Neural progenitor cell (in vitro differentiated cells): ENCODE data around the gene EMP2. TPM values are rescaled to one million over a fixed set of nuclear protein-coding genes. Genes with fewer than 3 reads are reported as not detected.

ENCODE experiments used
- DNase-seq: peaks from one replicate; pipeline ENCODE4 v3.0.0-alpha.2; 2016; ENCODE audit warnings: low spot score
- H2AFZ ChIP-seq: fragments of 200-600 bp; sonication (generic); replicated peaks from 2 replicates; pipeline ENCODE4 v1.6.1; 2016; ENCODE audit warnings: antibody characterized with exemption
- H3F3A ChIP-seq: fragments of 200-600 bp; sonication (generic); 2 replicates; pipeline ENCODE4 v1.6.1; 2016; ENCODE audit warnings: antibody characterized with exemption, low read depth
- H3K27ac ChIP-seq: fragments of 200-600 bp; sonication (generic); 2 replicates; pipeline ENCODE4 v1.5.1; 2016; ENCODE audit warnings: mild to moderate bottlenecking
- H3K27me3 ChIP-seq: fragments of 200-600 bp; sonication (generic); 2 replicates; pipeline ENCODE4 v1.6.1; 2016; ENCODE audit warnings: mild to moderate bottlenecking, moderate library complexity
- H3K36me3 ChIP-seq: fragments of 200-600 bp; sonication (generic); 2 replicates; pipeline ENCODE4 v1.5.1; 2016
- H3K4me1 ChIP-seq: fragments of 200-600 bp; sonication (generic); 2 replicates; pipeline ENCODE4 v1.6.1; 2016; ENCODE audit warnings: mixed run types
- H3K4me2 ChIP-seq: fragments of 200-600 bp; sonication (generic); 2 replicates; pipeline ENCODE4 v1.6.1; 2016
- H3K4me3 ChIP-seq: fragments of 200-600 bp; sonication (generic); 2 replicates; pipeline ENCODE4 v1.5.1; 2016
- H3K79me2 ChIP-seq: fragments of 200-600 bp; sonication (generic); 2 replicates; pipeline ENCODE4 v1.6.1; 2016; ENCODE audit warnings: low read depth
- H3K9ac ChIP-seq: fragments of 200-600 bp; sonication (generic); 2 replicates; pipeline ENCODE4 v1.6.1; 2016
- H3K9me3 ChIP-seq: fragments of 200-600 bp; sonication (generic); 2 replicates; pipeline ENCODE4 v1.5.1; 2016; ENCODE audit warnings: low read depth
- H4K20me1 ChIP-seq: fragments of 200-600 bp; sonication (generic); 2 replicates; pipeline ENCODE4 v1.6.1; 2016; ENCODE audit warnings: low read depth
- H3K27ac Mint-ChIP-seq: 3 replicates; pipeline ENCODE4 v1.8.0; 2021; ENCODE audit warnings: mixed read lengths
- H3K27me3 Mint-ChIP-seq: 2 replicates; pipeline ENCODE4 v1.8.0; 2022; ENCODE audit warnings: low read depth, mild to moderate bottlenecking, inconsistent platforms, moderate library complexity, mixed read lengths; ENCODE audit not compliant: insufficient read depth
- H3K36me3 Mint-ChIP-seq: 3 replicates; pipeline ENCODE4 v1.8.0; 2021; ENCODE audit warnings: mixed read lengths
- H3K4me1 Mint-ChIP-seq: 3 replicates; pipeline ENCODE4 v1.8.0; 2021; ENCODE audit warnings: mixed read lengths
- H3K4me3 Mint-ChIP-seq: 3 replicates; pipeline ENCODE4 v1.8.0; 2021; ENCODE audit warnings: mild to moderate bottlenecking, moderate library complexity, mixed read lengths
- H3K9me3 Mint-ChIP-seq: 3 replicates; pipeline ENCODE4 v1.8.0; 2020; ENCODE audit warnings: mixed read lengths
- CTCF ChIP-seq: fragments of 200-600 bp; sonication (generic); IDR thresholded peaks from 2 replicates; pipeline ENCODE4 v1.5.1; 2017; ENCODE audit warnings: antibody characterized with exemption, mild to moderate bottlenecking
- EZH2 ChIP-seq: fragments of 200-600 bp; sonication (generic); IDR thresholded peaks from 2 replicates; pipeline ENCODE4 v1.6.1; 2017; ENCODE audit warnings: antibody characterized with exemption, mild to moderate bottlenecking, moderate library complexity
- EZH2phosphoT487 ChIP-seq: fragments of 200-600 bp; sonication (generic); IDR thresholded peaks from 2 replicates; pipeline ENCODE4 v1.6.1; 2017; ENCODE audit warnings: antibody characterized with exemption
- total RNA-seq: library from RNA; depleted of rRNA; stranded (reverse); fragments of >200 nt; gene quantifications from 2 replicates; pipeline ENCODE4 v1.2.3, GENCODE V29; 2015; ENCODE audit warnings: low replicate concordance

EMP2 gene
- total RNA-seq, 1 donor from 2014 or later: 15.8 TPM

- Histone ChIP-seq H3K4me2 (no peak overlapping the region), H3F3A (no peaks in the 10 kb centered on the region), H3K27ac (no peak overlapping the region), H2AFZ (no peak overlapping the region), H3K4me3 (no peak overlapping the region), H3K79me2 (no peaks in the 10 kb centered on the region), H3K9me3 (no peaks in the 10 kb centered on the region), H3K27me3 (no peaks in the 10 kb centered on the region), H3K9ac (no peak overlapping the region), H3K4me1 (no peaks in the 10 kb centered on the region), H3K36me3 (no peaks in the 10 kb centered on the region), H4K20me1 (no peaks in the 10 kb centered on the region)
- Mint-ChIP-seq H3K27ac (no peak overlapping the region), H3K9me3 (no peaks in the 10 kb centered on the region), H3K36me3 (no peaks in the 10 kb centered on the region), H3K27me3 (peaks cover 8% of the 10 kb centered on the region), H3K4me1 (no peaks in the 10 kb centered on the region), H3K4me3 (no peak overlapping the region)
- TF ChIP-seq EZH2phosphoT487 (no peak), CTCF (no peak), EZH2 (no peak)
- DNase-seq: no peak
Measured at GRCh38 chr16:10599626-10600025, 19.2 kb upstream of the EMP2 start.

DNA sequence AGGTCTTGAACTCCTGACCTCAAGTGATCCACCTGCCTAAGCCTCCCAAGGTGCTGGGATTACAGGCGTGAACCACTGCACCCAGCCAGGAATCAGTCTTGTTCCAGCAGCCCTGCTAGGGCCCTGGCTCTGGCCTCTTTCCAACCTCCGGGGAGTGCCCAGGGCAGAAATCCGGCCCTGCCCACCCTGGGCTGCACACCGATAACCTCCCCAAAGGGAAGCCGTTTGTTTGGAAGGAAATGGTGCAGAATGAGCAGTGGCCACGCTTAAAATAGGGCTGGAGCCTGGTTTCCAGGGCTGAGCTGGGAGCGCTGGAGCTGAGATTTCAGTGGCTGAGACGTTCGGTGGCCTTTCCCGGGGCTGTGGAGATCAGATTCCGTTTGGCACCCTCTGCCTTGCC, 17.8 kb upstream of the EMP2 start:
- Histone ChIP-seq H2AFZ (no peak overlapping the region), H4K20me1 (no peaks in the 10 kb centered on the region), H3K9ac (no peak overlapping the region), H3K27ac (no peak overlapping the region), H3F3A (no peaks in the 10 kb centered on the region), H3K4me1 (peaks cover 4% of the 10 kb centered on the region), H3K79me2 (no peaks in the 10 kb centered on the region), H3K27me3 (no peaks in the 10 kb centered on the region), H3K4me3 (no peak overlapping the region), H3K36me3 (no peaks in the 10 kb centered on the region), H3K4me2 (no peak overlapping the region), H3K9me3 (no peaks in the 10 kb centered on the region)
- DNase-seq: no peak
- peaks cover 2% of the 10 kb centered on the region for H3K4me1 Mint-ChIP-seq
- H3K36me3 Mint-ChIP-seq: no peaks in the 10 kb centered on the region
- H3K4me3 Mint-ChIP-seq: no peak overlapping the region
- H3K27me3 Mint-ChIP-seq: peaks cover 5% of the 10 kb centered on the region
- H3K9me3 Mint-ChIP-seq: no peaks in the 10 kb centered on the region
- TF ChIP-seq CTCF: no peak
- no peak for TF ChIP-seq EZH2phosphoT487
- no peak overlapping the region for H3K27ac Mint-ChIP-seq

DNA sequence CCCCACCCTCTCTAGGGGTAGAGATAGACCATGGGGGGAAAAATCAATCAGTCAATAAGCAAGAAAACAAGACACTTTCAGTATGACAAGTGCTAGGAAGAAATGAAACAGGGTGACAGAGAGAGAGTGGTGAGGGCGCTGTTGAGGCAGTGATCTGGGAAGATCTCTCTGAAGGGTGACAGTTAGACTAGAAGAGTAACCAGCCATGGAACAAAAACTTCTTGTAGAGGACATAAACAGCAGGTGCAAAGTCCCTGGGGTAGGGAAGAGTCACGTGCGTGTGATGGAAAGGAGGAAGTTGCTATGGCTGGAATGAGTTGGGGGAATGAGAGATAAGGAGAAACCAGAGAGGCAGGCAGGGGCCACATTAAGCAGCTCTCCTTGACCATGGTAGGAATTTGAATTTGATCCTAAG, 16.8 kb upstream of the EMP2 start:
- Mint-ChIP-seq H3K36me3 (no peaks in the 10 kb centered on the region), H3K27ac (no peak overlapping the region)
- H3K4me2 ChIP-seq: no peak overlapping the region

More for the DNA sequence above, 16.8 kb upstream of the EMP2 start:
- no peak for DNase-seq
- Histone ChIP-seq H3K27me3 (no peaks in the 10 kb centered on the region), H3K36me3 (no peaks in the 10 kb centered on the region), H4K20me1 (no peaks in the 10 kb centered on the region), H3K4me3 (no peak overlapping the region), H3K9ac (no peak overlapping the region), H3K9me3 (no peaks in the 10 kb centered on the region), H3K27ac (no peak overlapping the region), H3K79me2 (no peaks in the 10 kb centered on the region), H3K4me1 (peaks cover 10% of the 10 kb centered on the region), H3F3A (no peaks in the 10 kb centered on the region), H2AFZ (no peak overlapping the region)
- TF ChIP-seq EZH2: no peak
- TF ChIP-seq CTCF: no peak
- no peak for TF ChIP-seq EZH2phosphoT487
- no peaks in the 10 kb centered on the region for H3K9me3 Mint-ChIP-seq
- H3K4me1 Mint-ChIP-seq: peaks cover 6% of the 10 kb centered on the region
- H3K4me3 Mint-ChIP-seq: no peak overlapping the region
- peaks cover 6% of the 10 kb centered on the region for H3K27me3 Mint-ChIP-seq
